ENCODE results near the gene RNF157.
"Not testable (repeated sequence)": the region's sequence is repeated elsewhere in the genome, so short reads cannot be mapped to it uniquely, and the experiment has no call there.

Gene RNF157

GRCh38 chr17:76238847-76239537 lies 1.3 kb downstream of the RNF157 start:
- ChIA-PET CTCF (interaction anchor here (1.0 kb wide), 2 partner anchors 57 to 113 kb away, joined by 3 to 6 read pairs; no protein-coding TSS in a partner anchor), POLR2A (interaction anchor here (1.8 kb wide), 1 partner anchor 26 kb away, joined by 5 read pairs; the partner anchor contains the start of gene UBALD2)
- DNase-seq (ENCODE audit: extremely low spot score): no peak
- TF ChIP-seq FOXM1 (IDR thresholded peaks at IDR 0.05; ENCODE audit: borderline replicate concordance): no peak

- TF ChIP-seq TARDBP (IDR thresholded peaks at IDR 0.05): no peak
- no peak for TF ChIP-seq L3MBTL2 (conservative IDR thresholded peaks at IDR 0.05)
- TF ChIP-seq ARNT (IDR thresholded peaks at IDR 0.05): no peak
- no peak for TF ChIP-seq FOXM1 (IDR thresholded peaks at IDR 0.05; ENCODE audit: borderline replicate concordance)
- TF ChIP-seq SP1 (IDR thresholded peaks at IDR 0.05): no peak
- TF ChIP-seq BHLHE40 (IDR thresholded peaks at IDR 0.05; ENCODE audit: borderline replicate concordance): no peak
- no peak for TF ChIP-seq SUZ12 (IDR thresholded peaks at IDR 0.05)
- no peak for TF ChIP-seq NFRKB (IDR thresholded peaks at IDR 0.05)
- no peak for TF ChIP-seq ZNF384 (IDR thresholded peaks at IDR 0.05)
- TF ChIP-seq FOXK2 (IDR thresholded peaks at IDR 0.05): no peak
- TF ChIP-seq ELF4 (IDR thresholded peaks at IDR 0.05): no peak
- ChIA-PET CTCF (interaction anchor here (1.0 kb wide), 2 partner anchors 56 to 112 kb away, joined by 3 to 6 read pairs; no protein-coding TSS in a partner anchor), POLR2A (interaction anchor here (1.8 kb wide), 1 partner anchor 27 kb away, joined by 5 read pairs; the partner anchor contains the start of gene UBALD2)
- no peak for DNase-seq (ENCODE audit: extremely low spot score)
Measured at GRCh38 chr17:76237859-76238313, 2.4 kb downstream of the RNF157 start.

GRCh38 chr17:76236603-76237002 lies 3.7 kb downstream of the RNF157 start:
- DNase-seq (ENCODE audit: extremely low spot score): no peak
- ChIA-PET CTCF (interaction anchor here (0.6 kb wide), 1 partner anchor 372 kb away, joined by 3 read pairs; no protein-coding TSS in a partner anchor), POLR2A (no interaction called here)
- TF ChIP-seq FOXA1 (IDR thresholded peaks at IDR 0.05): no peak
- no peak for TF ChIP-seq TARDBP (IDR thresholded peaks at IDR 0.05)
- no peak for TF ChIP-seq CTBP1 (IDR thresholded peaks at IDR 0.05; ENCODE audit: borderline replicate concordance)
- no peak for TF ChIP-seq SP1 (IDR thresholded peaks at IDR 0.05)
- no peak for TF ChIP-seq L3MBTL2 (conservative IDR thresholded peaks at IDR 0.05)
- no peak for TF ChIP-seq SUZ12 (IDR thresholded peaks at IDR 0.05)
- TF ChIP-seq ZNF384 (IDR thresholded peaks at IDR 0.05): no peak

DNA sequence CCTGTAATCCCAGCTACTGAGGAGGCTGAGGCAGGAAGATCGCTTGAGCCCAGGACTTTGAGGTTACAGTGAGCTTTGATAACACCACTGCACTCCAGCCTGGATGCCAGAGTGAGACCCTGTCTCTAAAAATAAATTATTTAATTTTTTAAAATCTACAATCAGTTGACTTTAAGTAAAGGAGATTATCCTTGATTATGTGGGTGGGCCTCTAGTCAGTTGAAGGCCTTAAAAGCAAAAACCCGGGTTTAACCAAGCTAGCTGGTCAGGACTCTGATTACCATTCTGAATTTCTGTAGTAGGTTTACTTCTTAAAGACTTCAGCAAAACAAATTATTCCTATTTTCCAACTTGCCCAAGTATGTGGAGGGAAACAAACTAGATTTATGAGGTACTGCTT lies 4.4 kb downstream of the RNF157 start:
- no peak for DNase-seq (ENCODE audit: extremely low spot score)
- TF ChIP-seq FOXA1 (IDR thresholded peaks at IDR 0.05): no peak
- TF ChIP-seq BHLHE40 (IDR thresholded peaks at IDR 0.05; ENCODE audit: borderline replicate concordance): no peak
- no peak for TF ChIP-seq CTBP1 (IDR thresholded peaks at IDR 0.05; ENCODE audit: borderline replicate concordance)
- no peak for TF ChIP-seq NFRKB (IDR thresholded peaks at IDR 0.05)
- TF ChIP-seq FOXM1 (IDR thresholded peaks at IDR 0.05; ENCODE audit: borderline replicate concordance): no peak
- TF ChIP-seq SUZ12 (IDR thresholded peaks at IDR 0.05): no peak
- no peak for TF ChIP-seq ZNF384 (IDR thresholded peaks at IDR 0.05)
- no peak for TF ChIP-seq ELF4 (IDR thresholded peaks at IDR 0.05)
- no peak for TF ChIP-seq HDGF (IDR thresholded peaks at IDR 0.05; ENCODE audit: borderline replicate concordance)
- CTCF ChIA-PET: interaction anchor here (0.6 kb wide), 2 partner anchors 124 to 157 kb away, joined by 3 read pairs; no protein-coding TSS in a partner anchor
- POLR2A ChIA-PET: no interaction called here

GRCh38 chr17:76234354-76234679 lies 6.0 kb downstream of the RNF157 start:
- DNase-seq (ENCODE audit: extremely low spot score): no peak
- no peak for TF ChIP-seq ZNF384 (IDR thresholded peaks at IDR 0.05)
- TF ChIP-seq SP1 (IDR thresholded peaks at IDR 0.05): no peak
- TF ChIP-seq LEF1 (IDR thresholded peaks at IDR 0.05; ENCODE audit: borderline replicate concordance): no peak
- CTCF ChIA-PET: no interaction called here
- POLR2A ChIA-PET: no interaction called here

GRCh38 chr17:76233588-76234353 lies 6.5 kb downstream of the RNF157 start:
- no peak for TF ChIP-seq SP1 (IDR thresholded peaks at IDR 0.05)
- no peak for TF ChIP-seq TARDBP (IDR thresholded peaks at IDR 0.05)
- no peak for TF ChIP-seq NFRKB (IDR thresholded peaks at IDR 0.05)
- no peak for TF ChIP-seq CTBP1 (IDR thresholded peaks at IDR 0.05; ENCODE audit: borderline replicate concordance)
- no peak for TF ChIP-seq SUZ12 (IDR thresholded peaks at IDR 0.05)
- TF ChIP-seq HDGF (IDR thresholded peaks at IDR 0.05; ENCODE audit: borderline replicate concordance): no peak
- TF ChIP-seq ARNT (IDR thresholded peaks at IDR 0.05): no peak
- no peak for DNase-seq (ENCODE audit: extremely low spot score)
- CTCF ChIA-PET: interaction anchor here (1.2 kb wide), 1 partner anchor 112 kb away, joined by 3 read pairs; no protein-coding TSS in a partner anchor
- POLR2A ChIA-PET: no interaction called here

- no peak for DNase-seq (ENCODE audit: extremely low spot score)
- POLR2A ChIA-PET: no interaction called here
- CTCF ChIA-PET: interaction anchor here (1.2 kb wide), 1 partner anchor 111 kb away, joined by 3 read pairs; no protein-coding TSS in a partner anchor
- TF ChIP-seq, protein P1, sequence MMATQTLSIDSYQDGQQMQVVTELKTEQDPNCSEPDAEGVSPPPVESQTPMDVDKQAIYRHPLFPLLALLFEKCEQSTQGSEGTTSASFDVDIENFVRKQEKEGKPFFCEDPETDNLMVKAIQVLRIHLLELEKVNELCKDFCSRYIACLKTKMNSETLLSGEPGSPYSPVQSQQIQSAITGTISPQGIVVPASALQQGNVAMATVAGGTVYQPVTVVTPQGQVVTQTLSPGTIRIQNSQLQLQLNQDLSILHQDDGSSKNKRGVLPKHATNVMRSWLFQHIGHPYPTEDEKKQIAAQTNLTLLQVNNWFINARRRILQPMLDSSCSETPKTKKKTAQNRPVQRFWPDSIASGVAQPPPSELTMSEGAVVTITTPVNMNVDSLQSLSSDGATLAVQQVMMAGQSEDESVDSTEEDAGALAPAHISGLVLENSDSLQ (IDR thresholded peaks at IDR 0.05): no peak
- TF ChIP-seq TARDBP (IDR thresholded peaks at IDR 0.05): no peak
Measured at GRCh38 chr17:76232342-76232741, 8.0 kb downstream of the RNF157 start.

- POLR2A ChIA-PET; DNase-seq (ENCODE audit: extremely low spot score); CTCF ChIA-PET: not testable (repeated sequence)
Measured at GRCh38 chr17:76226749-76227148, 13.5 kb downstream of the RNF157 start.

DNA sequence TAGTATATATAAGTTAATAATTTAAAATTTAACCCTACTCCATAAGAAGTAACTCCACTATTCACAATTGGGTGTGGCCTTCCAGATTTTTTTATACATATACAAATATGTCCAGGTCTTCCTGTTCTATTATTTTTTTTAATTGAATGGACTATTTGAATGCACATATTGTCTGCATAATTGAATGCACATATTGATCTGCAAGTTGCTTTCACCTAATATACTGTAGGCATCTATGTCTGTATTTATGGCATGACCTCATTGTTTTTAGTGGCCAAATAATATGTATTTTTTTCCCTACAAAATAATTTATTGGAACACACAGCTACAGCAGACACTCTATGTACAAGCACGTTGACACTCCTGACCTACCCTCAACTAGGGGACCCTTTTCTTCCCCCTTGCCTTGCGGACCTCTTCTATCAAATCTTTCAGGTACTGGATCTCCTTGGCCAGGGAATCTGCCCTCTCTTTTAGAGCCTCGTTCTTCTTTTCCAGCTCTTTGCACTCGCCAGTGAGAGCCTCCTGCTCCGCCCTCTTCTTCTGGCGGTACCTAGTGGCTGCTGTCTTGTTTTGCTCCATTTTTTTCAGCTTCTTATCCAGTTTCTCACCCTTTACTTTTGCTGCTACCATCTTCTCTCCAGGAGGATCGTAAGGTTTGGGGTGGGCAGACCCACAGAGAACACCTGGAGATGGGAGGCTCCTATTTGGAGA lies 14.8 kb downstream of the RNF157 start:
- POLR2A ChIA-PET; CTCF ChIA-PET; DNase-seq (ENCODE audit: extremely low spot score): not testable (repeated sequence)

Measured in HEK293T (cell line).